ENCODE measurements around the gene PISD. TPM values are rescaled to one million over a fixed set of nuclear protein-coding genes. Genes with fewer than 3 reads are reported as not detected.

Gene PISD
- total and polyA plus RNA-seq, 2 donors (not counting 1 experiment from before 2014, with no cell fraction given), result 21.1 to 25.6 TPM

DNA sequence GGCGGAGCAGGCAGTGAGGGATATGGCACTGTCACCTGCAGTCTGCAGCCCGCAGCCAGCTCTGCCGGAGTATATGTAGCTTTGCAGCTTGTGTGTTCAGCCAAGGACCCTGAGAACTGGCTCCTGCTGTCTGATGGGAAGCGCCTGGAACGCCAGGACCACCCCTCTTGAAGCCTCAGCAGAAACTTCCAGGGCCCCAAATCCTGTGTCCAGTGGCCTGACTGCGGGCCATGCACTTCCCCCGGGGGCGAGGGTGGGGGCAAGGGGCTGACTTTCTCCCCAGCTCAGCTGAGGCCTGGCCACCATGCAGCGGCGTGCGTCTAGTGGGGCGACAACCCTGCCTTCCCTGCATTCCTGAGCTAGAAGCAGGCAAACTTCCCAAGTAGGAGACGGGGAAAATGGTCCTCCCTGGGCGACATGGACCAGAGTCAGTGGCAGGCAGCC is 32.3 kb downstream of the PISD start:
- TF ChIP-seq EZH2 (IDR thresholded peaks at IDR 0.05; ENCODE audit: low read length, missing control alignments), result no peak
- TF ChIP-seq, protein P1, sequence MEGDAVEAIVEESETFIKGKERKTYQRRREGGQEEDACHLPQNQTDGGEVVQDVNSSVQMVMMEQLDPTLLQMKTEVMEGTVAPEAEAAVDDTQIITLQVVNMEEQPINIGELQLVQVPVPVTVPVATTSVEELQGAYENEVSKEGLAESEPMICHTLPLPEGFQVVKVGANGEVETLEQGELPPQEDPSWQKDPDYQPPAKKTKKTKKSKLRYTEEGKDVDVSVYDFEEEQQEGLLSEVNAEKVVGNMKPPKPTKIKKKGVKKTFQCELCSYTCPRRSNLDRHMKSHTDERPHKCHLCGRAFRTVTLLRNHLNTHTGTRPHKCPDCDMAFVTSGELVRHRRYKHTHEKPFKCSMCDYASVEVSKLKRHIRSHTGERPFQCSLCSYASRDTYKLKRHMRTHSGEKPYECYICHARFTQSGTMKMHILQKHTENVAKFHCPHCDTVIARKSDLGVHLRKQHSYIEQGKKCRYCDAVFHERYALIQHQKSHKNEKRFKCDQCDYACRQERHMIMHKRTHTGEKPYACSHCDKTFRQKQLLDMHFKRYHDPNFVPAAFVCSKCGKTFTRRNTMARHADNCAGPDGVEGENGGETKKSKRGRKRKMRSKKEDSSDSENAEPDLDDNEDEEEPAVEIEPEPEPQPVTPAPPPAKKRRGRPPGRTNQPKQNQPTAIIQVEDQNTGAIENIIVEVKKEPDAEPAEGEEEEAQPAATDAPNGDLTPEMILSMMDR (conservative IDR thresholded peaks at IDR 0.05 in 1 of 2, IDR thresholded peaks at IDR 0.05 in 1 of 2; ENCODE audit: low read depth in 1 of 2, low read length in 2 of 2), result no peak
- Histone ChIP-seq H4K20me1 (ENCODE audit: control insufficient read depth, extremely low read depth, insufficient read depth, low read length) (no peaks in the 10 kb centered on the region), H3K36me3 (ENCODE audit: control insufficient read depth, insufficient read depth, low read length) (peaks cover 5% of the 10 kb centered on the region), H3K27ac (ENCODE audit: insufficient read depth, low read length) (peak overlapping the region; percentile 80), H3K79me2 (ENCODE audit: control insufficient read depth, insufficient read depth, low read length) (peaks cover 55% of the 10 kb centered on the region), H3K4me3 (replicated peaks in 1 of 4; ENCODE audit: control extremely low read depth in 1 of 4, insufficient read depth in 1 of 4, low read depth in 3 of 4, low read length in 4 of 4) (peak overlapping the region; percentile 60 to 83 (median 78)), H3K9ac (ENCODE audit: insufficient read depth, low read length) (peak overlapping the region; percentile 93), H3K27me3 (ENCODE audit: control insufficient read depth, insufficient read depth, low read length) (no peaks in the 10 kb centered on the region), H3K9me3 (ENCODE audit: control insufficient read depth, insufficient read depth, low read depth, low read length) (no peaks in the 10 kb centered on the region), H2AFZ (ENCODE audit: low read length) (no peak overlapping the region), H3K4me2 (ENCODE audit: extremely low read depth, insufficient read depth, low read length) (peak overlapping the region; percentile 79), H3K4me1 (ENCODE audit: control insufficient read depth, extremely low read depth, insufficient read depth, low read length) (peaks cover 12% of the 10 kb centered on the region)
- DNase-seq (ENCODE audit: low read depth in 2 of 2), result no peak

DNA sequence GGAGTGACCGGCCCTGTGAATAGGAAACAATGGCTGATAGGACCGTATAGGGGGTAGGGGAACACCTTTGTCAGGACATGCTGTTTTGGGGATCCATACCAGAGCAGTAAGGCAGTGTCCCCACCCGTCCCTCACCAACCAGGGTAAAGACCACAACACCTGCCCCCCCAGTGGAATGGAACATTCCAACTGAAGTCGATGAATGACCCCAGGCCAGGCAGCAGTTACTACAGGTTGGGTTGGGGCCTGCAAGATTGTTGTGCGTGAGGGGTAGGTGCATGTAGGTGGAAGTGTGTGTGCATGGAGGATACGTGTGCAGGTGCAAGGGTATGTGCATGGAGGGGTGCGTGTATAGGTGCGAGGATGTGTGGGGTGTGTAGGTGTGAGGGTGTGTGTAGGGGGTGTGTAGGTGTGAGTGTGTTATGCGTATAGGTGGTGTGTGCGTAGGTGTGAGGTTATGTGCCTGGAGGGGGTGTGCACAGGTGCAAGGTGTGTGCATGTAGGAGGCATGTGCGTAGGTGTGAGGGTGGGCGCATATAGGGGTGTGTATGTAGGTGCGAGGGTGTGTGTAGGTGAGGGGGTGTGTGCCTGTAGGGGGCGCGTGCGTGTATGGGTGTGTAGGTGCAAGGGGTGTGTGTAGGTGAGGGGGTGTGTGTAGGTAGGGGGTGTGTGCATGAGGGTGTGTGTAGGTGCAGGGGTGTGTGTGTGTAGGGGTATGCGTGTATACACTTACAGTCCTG is 32.9 kb downstream of the PISD start:
- no peak for DNase-seq (ENCODE audit: low read depth in 2 of 2)
- peaks cover 62% of the 10 kb centered on the region for H3K79me2 ChIP-seq (ENCODE audit: control insufficient read depth, insufficient read depth, low read length)
- H3K4me3 ChIP-seq (replicated peaks in 1 of 4; ENCODE audit: control extremely low read depth in 1 of 4, insufficient read depth in 1 of 4, low read depth in 3 of 4, low read length in 4 of 4), result peak overlapping the region; percentile 60 to 83 (median 78)
- H3K27ac ChIP-seq (ENCODE audit: insufficient read depth, low read length), result no peak overlapping the region
- H3K9ac ChIP-seq (ENCODE audit: insufficient read depth, low read length), result no peak overlapping the region
- TF ChIP-seq EZH2 (IDR thresholded peaks at IDR 0.05; ENCODE audit: low read length, missing control alignments), result no peak
- TF ChIP-seq, protein P1 (conservative IDR thresholded peaks at IDR 0.05 in 1 of 2, IDR thresholded peaks at IDR 0.05 in 1 of 2; ENCODE audit: low read depth in 1 of 2, low read length in 2 of 2), result no peak
- peak overlapping the region; percentile 79 for H3K4me2 ChIP-seq (ENCODE audit: extremely low read depth, insufficient read depth, low read length)
- no peaks in the 10 kb centered on the region for H3K9me3 ChIP-seq (ENCODE audit: control insufficient read depth, insufficient read depth, low read depth, low read length)
- no peaks in the 10 kb centered on the region for H4K20me1 ChIP-seq (ENCODE audit: control insufficient read depth, extremely low read depth, insufficient read depth, low read length)
- peaks cover 12% of the 10 kb centered on the region for H3K4me1 ChIP-seq (ENCODE audit: control insufficient read depth, extremely low read depth, insufficient read depth, low read length)
- H3K36me3 ChIP-seq (ENCODE audit: control insufficient read depth, insufficient read depth, low read length), result peaks cover 6% of the 10 kb centered on the region
- H2AFZ ChIP-seq (ENCODE audit: low read length), result no peak overlapping the region
- H3K27me3 ChIP-seq (ENCODE audit: control insufficient read depth, insufficient read depth, low read length), result no peaks in the 10 kb centered on the region

DNA sequence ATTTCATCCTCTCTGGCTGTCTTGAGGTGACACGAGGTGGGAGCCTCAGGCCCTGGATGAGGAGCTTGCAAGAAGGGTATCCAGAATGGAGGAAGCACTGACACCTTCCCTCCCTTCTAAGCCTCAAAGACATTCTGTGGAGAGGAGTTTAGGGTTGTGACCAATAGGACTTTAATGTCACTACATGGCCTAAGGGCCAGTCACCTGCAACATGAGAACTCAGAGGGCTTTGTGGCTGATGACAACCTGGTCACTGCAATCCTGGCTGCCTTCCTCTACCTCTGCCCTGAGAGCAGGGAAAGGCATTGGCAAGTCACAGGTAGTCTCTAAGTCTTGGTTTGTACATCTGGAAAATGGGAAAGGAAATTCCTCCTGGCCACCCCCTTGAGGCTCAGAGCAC is 33.7 kb downstream of the PISD start:
- Histone ChIP-seq H3K4me2 (ENCODE audit: extremely low read depth, insufficient read depth, low read length) (no peak overlapping the region), H3K36me3 (ENCODE audit: control insufficient read depth, insufficient read depth, low read length) (peaks cover 9% of the 10 kb centered on the region)
- no peak for TF ChIP-seq EZH2 (IDR thresholded peaks at IDR 0.05; ENCODE audit: low read length, missing control alignments)
- TF ChIP-seq, protein P1 (conservative IDR thresholded peaks at IDR 0.05 in 1 of 2, IDR thresholded peaks at IDR 0.05 in 1 of 2; ENCODE audit: low read depth in 1 of 2, low read length in 2 of 2), result no peak

More for the DNA sequence above, 33.7 kb downstream of the PISD start:
- Histone ChIP-seq H3K4me3 (replicated peaks in 1 of 4; ENCODE audit: control extremely low read depth in 1 of 4, insufficient read depth in 1 of 4, low read depth in 3 of 4, low read length in 4 of 4) (no peak overlapping the region), H3K27ac (ENCODE audit: insufficient read depth, low read length) (no peak overlapping the region), H3K79me2 (ENCODE audit: control insufficient read depth, insufficient read depth, low read length) (peaks cover 69% of the 10 kb centered on the region), H3K4me1 (ENCODE audit: control insufficient read depth, extremely low read depth, insufficient read depth, low read length) (peaks cover 12% of the 10 kb centered on the region), H2AFZ (ENCODE audit: low read length) (no peak overlapping the region), H3K9ac (ENCODE audit: insufficient read depth, low read length) (no peak overlapping the region), H4K20me1 (ENCODE audit: control insufficient read depth, extremely low read depth, insufficient read depth, low read length) (no peaks in the 10 kb centered on the region), H3K9me3 (ENCODE audit: control insufficient read depth, insufficient read depth, low read depth, low read length) (no peaks in the 10 kb centered on the region), H3K27me3 (ENCODE audit: control insufficient read depth, insufficient read depth, low read length) (no peaks in the 10 kb centered on the region)
- DNase-seq (ENCODE audit: low read depth in 2 of 2), result no peak
